A673 (cell line): ENCODE results near the gene LALBA.

Experiments
- CTCF ChIP-seq: fragments of 300-800, 200-600 bp; sonication (generic); conservative IDR thresholded peaks from 2 replicates; pipeline ENCODE4 v1.5.1; 2017; ENCODE audit warnings: low read depth, mild to moderate bottlenecking, antibody characterized with exemption, low read length, moderate library complexity, mixed read lengths
- EZH2 ChIP-seq: fragments of 200-600 bp; sonication (generic); IDR thresholded peaks from 2 replicates; pipeline ENCODE4 v1.6.1; 2017; ENCODE audit warnings: borderline replicate concordance, low read depth, mild to moderate bottlenecking, mixed read lengths, antibody characterized with exemption, low read length; ENCODE audit not compliant: poor library complexity, severe bottlenecking

GRCh38 chr12:48567731-48568130 is 2.1 kb downstream of the LALBA start:
- no peak for TF ChIP-seq EZH2
- no peak for TF ChIP-seq CTCF
